Measurements from ENCODE around the gene NBPF3. TPM values are rescaled to one million over a fixed set of nuclear protein-coding genes. Genes with fewer than 3 reads are reported as not detected.
A peak's percentile ranks its signal among the peaks of the same experiment; 100 is the strongest.
"Not testable (repeated sequence)": the region's sequence is repeated elsewhere in the genome, so short reads cannot be mapped to it uniquely, and the experiment has no call there.

NBPF3 gene
- total and polyA plus RNA-seq, 2 experiments from 2014 or later: 2.7 to 18.1 TPM

GRCh38 chr1:21437341-21437640 lies 2.6 kb upstream of the NBPF3 start (continued):
- TF ChIP-seq REST (IDR thresholded peaks at IDR 0.05; ENCODE audit: unreplicated experiment) (no peak), EZH2 (IDR thresholded peaks at IDR 0.05; ENCODE audit: low read depth, unreplicated experiment) (no peak)

GRCh38 chr1:21438646-21439312 lies 1.2 kb upstream of the NBPF3 start:
- Histone ChIP-seq H3K4me2 (peak overlapping the region; percentile 90; the same call in 1 of the 2 replicates), H3K27me3 (ENCODE audit: insufficient read depth) (peaks cover 55% of the 10 kb centered on the region), H3K4me3 (peak overlapping the region; percentile 74; the same call in 1 of the 2 replicates), H3K79me2 (replicated peaks; ENCODE audit: insufficient read depth) (peaks cover 11% of the 10 kb centered on the region; the same call in 1 of the 2 replicates)
- not testable (repeated sequence) for H3K27ac ChIP-seq (ENCODE audit: low read depth); H4K20me1 ChIP-seq (replicated peaks; ENCODE audit: insufficient read depth); H3K4me1 ChIP-seq (ENCODE audit: insufficient read depth); H3K36me3 Mint-ChIP-seq (ENCODE audit: low read depth); H3K9me3 Mint-ChIP-seq; H2AFZ ChIP-seq; DNase-seq (ENCODE audit: low spot score); H3F3A ChIP-seq (replicated peaks; ENCODE audit: low read depth); H3K36me3 ChIP-seq (ENCODE audit: insufficient read depth); H3K9me2 ChIP-seq (ENCODE audit: insufficient read depth); H3K27ac Mint-ChIP-seq; ATAC-seq
- Mint-ChIP-seq H3K4me3 (peak overlapping the region; percentile 91), H3K27me3 (ENCODE audit: insufficient read depth, low read depth, poor library complexity) (peaks cover 44% of the 10 kb centered on the region), H3K4me1 (peaks cover 11% of the 10 kb centered on the region)

GRCh38 chr1:21439345-21439720 lies 604 bp upstream of the NBPF3 start:
- no peak overlapping the region for H3K27ac ChIP-seq (ENCODE audit: low read depth)
- peak overlapping the region; percentile 90 for H3K4me2 ChIP-seq
- H3K36me3 ChIP-seq (ENCODE audit: insufficient read depth): no peaks in the 10 kb centered on the region
- H3K4me1 ChIP-seq (ENCODE audit: insufficient read depth): peaks cover 5% of the 10 kb centered on the region
- H3K9me2 ChIP-seq (ENCODE audit: insufficient read depth): no peaks in the 10 kb centered on the region
- peak overlapping the region; percentile 74 for H3K4me3 ChIP-seq
- peak overlapping the region; percentile 91 for H3K4me3 Mint-ChIP-seq
- peaks cover 44% of the 10 kb centered on the region for H3K27me3 Mint-ChIP-seq (ENCODE audit: insufficient read depth, low read depth, poor library complexity)
- H2AFZ ChIP-seq: peak overlapping the region; percentile 33; the same call in 1 of the 2 replicates
- H3K36me3 Mint-ChIP-seq (ENCODE audit: low read depth): no peaks in the 10 kb centered on the region; the same call in 2 of the 3 replicates
- no peaks in the 10 kb centered on the region for H3K9me3 Mint-ChIP-seq
- H3K79me2 ChIP-seq (replicated peaks; ENCODE audit: insufficient read depth): peaks cover 14% of the 10 kb centered on the region; the same call in 1 of the 2 replicates
- peaks cover 5% of the 10 kb centered on the region for H3F3A ChIP-seq (replicated peaks; ENCODE audit: low read depth)
- ATAC-seq (no peak), DNase-seq (ENCODE audit: low spot score) (no peak)
- peak overlapping the region; percentile 93 for H3K27ac Mint-ChIP-seq
- peaks cover 11% of the 10 kb centered on the region for H3K4me1 Mint-ChIP-seq
- H3K27me3 ChIP-seq (ENCODE audit: insufficient read depth): peaks cover 55% of the 10 kb centered on the region
- H4K20me1 ChIP-seq (replicated peaks; ENCODE audit: insufficient read depth): no peaks in the 10 kb centered on the region; the same call in 1 of the 2 replicates
- TF ChIP-seq ZNF331 (CRISPR knock-in tag; IDR thresholded peaks at IDR 0.05; ENCODE audit: low read depth) (no peak), ZNF462 (CRISPR knock-in tag; IDR thresholded peaks at IDR 0.05) (no peak), ETS1 (IDR thresholded peaks at IDR 0.05) (no peak), EZH2phosphoT487 (IDR thresholded peaks at IDR 0.05; ENCODE audit: unreplicated experiment) (no peak), NANOG (IDR thresholded peaks at IDR 0.05; ENCODE audit: borderline replicate concordance) (no peak), JUNB (IDR thresholded peaks at IDR 0.05; ENCODE audit: unreplicated experiment) (no peak), ZNF114 (CRISPR knock-in tag; IDR thresholded peaks at IDR 0.05) (no peak)
